HG02798 (cell line): ENCODE results near the gene FGFR4.

Source experiments
- ATAC-seq: cut with Tn5 transposase; IDR thresholded peaks from one replicate; pipeline ENCODE4 v1.9.1; 2021; ENCODE audit warnings: mild to moderate bottlenecking; ENCODE audit not compliant: unreplicated experiment, poor library complexity

The FGFR4 gene

GRCh38 chr5:177098470-177099141, 11.9 kb downstream of the FGFR4 start:
- ATAC-seq = no peak

- ATAC-seq = no peak
Measured at GRCh38 chr5:177099422-177100093, 12.8 kb downstream of the FGFR4 start.

DNA sequence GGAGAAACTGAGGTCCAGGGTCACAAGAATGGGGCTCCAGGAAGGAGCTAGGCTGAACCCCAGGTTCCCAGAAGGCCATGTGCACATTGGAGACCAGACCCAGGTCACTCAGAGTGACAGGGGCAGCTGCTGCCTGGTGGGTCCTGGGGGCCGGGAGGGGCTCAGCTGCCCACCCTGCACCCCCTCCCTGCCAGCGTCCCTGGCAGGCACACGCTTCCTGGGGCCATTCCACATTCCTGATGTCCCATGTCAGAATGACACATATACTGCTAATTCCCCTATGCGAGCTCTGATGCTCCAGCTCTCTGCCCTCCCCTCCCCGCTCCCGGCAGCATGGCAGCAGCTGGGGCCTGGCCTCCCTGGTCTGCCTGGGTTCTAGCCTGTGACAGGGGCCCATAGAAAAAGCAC, 14.0 kb downstream of the FGFR4 start:
- ATAC-seq = no peak

- no peak for ATAC-seq
Measured at GRCh38 chr5:177103523-177104253, 17.0 kb downstream of the FGFR4 start.

DNA sequence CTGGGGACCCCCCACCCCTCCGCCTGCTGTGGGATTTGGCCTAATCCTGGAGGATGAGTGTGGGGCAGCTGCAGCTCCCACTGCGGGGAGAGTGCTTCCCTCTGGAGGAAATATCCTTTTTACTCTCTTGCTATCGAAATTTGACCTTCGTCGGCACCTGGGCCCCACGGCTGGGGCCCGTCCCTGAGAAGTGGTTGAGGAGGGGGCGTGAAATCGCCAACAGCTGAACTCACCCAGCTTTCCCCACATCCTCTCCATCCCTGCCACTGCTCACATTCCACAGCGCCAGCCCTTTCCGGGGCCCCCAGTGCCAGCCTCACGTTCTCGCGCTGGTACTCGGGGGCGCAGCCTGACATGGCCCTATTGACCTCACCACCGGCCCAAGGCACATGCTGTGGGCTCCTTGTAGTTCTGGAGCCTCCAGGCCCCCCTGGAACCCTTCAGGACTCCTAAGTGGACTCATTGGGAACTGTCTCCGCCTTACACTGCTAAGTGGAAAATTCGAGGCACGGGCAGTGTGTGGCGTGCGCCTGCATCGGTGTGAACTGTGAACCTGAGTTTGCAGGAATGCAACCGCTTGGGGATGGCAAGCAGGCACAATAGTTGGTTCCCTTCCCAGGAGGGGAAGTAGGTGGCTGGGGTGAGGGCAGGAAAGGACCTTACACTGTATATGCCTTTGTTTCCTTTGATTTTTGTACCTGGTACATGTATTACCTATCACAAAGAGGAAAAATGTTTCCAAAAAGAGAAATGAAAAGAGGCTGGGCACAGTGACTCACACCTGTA, 19.2 kb downstream of the FGFR4 start:
- ATAC-seq = no peak

DNA sequence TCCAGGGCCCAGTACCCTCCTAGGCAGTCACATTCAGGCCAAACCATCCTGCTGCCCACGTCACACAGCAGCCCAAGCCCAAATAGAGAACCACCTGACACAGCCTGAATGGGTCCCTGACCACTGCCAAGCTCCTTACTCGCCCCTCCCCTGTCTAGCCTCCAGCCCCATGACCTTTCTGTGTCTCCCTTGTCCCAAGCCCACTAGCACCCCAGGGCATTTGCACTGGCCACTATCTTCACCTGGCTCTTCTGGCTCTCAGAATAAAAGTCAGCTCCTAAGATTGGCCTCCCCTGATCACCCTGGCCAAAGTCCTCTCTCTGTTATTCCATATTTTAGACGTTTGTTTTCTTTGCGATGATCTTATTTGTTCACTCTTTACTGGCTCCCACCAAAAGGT, 20.4 kb downstream of the FGFR4 start:
- ATAC-seq = no peak

DNA sequence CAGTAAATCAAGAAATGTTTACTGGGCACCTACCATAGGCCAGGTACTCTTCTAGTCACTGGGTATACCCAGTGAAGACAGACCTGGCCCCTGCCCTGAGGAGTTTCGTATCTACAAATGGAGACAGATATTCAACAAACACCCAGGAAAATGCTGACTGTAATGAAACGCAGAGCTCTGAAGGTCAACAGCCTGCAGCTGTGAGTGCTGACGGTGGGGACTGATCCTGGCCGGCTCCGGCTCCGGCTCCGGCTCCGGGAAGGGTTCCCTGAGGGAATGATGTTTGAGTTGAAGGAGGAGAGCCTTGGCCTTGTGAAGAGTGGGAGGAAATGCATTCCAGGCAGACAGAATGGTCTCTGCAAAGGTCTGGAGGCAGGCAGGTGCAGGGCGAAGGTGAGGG, 23.1 kb downstream of the FGFR4 start:
- no peak for ATAC-seq

- no peak for ATAC-seq
Measured at GRCh38 chr5:177111720-177112394, 25.1 kb downstream of the FGFR4 start.

- no peak for ATAC-seq
Measured at GRCh38 chr5:177112589-177113220, 26.0 kb downstream of the FGFR4 start.

GRCh38 chr5:177113566-177114424, 27.1 kb downstream of the FGFR4 start:
- ATAC-seq = peak; percentile 58

DNA sequence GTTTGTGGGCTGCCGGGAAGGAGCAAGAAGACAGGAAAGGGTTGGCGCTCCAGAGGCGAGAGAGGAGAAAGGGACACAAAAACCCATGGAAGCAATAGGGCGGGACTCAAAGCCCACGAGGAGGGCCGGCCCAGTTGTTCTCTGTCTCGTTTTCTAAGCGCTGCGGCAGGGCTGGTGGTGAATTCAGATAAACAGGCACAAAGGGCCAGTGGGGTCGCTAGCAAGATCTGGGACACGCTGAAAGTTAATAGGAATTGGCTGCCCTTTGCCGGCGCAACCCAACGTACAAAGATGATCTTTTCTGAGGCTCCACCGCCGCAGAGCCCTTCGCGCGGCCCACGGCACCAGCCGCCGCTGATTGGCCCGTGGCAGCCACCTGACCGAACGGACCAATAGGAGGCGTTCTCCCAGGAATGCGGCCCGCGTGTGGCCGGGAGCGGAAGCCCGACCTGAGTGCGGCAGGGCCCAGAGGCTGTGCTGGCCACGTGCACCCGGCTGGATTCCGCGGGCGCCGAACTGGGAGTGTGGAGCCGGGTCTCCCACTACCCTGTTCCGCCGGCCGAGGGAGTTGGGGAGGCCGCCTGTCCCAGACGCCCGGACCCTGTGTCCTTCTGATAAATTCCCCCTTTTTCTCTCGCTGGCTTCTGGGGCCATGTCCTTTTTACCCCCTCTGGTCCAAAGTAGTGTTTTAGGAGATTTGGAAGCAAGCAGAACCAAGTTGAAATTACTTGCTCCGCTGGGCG, 30.1 kb downstream of the FGFR4 start:
- ATAC-seq = peak; percentile 74

DNA sequence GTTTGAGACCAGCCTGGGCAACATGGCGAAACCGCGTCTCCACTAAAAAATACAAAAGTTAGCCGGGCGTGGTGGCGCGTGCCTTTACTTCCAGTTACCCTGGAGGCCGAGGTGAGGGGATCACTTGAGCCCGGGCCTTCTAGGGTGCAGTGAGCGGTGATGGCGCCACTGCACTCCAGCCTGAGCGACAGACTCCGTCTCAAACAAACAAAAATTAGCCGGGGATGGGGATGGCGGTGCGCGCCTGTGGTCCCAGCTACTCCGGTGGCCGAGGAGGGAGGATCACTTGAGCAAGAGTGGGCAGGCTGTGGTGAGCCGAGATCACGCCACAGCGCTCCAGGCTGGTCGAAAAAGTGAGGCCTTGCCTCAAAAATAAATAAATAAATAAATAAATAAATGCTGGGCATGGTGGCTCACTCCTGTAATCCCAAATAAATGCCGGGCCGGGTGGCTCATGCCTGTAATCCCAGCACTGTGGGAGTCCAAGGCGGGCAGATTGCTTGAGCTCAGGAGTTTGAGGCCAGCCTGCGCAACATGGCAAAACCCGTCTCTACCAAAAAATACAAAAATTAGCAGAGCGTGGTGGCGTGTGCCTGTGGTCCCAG, 30.8 kb downstream of the FGFR4 start:
- no peak for ATAC-seq

DNA sequence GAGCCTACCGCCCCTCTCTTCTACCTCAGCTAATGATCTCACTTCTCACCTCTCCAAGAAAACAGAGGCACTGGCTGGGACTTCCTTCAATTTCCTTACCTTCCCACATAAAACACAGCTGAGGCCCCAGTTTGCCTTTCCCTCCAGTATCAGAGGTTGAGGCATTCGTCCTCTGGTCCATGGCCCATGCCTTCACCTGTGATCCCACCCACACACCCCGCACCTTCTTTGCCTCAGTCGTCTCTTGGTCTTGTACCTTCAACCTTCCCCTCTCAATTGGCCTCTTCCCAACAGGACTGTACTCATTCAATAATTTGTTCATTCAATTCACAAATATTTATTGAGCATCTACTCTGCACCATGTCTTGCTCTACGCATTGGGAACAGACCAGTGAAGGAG, 35.9 kb downstream of the FGFR4 start:
- no peak for ATAC-seq

DNA sequence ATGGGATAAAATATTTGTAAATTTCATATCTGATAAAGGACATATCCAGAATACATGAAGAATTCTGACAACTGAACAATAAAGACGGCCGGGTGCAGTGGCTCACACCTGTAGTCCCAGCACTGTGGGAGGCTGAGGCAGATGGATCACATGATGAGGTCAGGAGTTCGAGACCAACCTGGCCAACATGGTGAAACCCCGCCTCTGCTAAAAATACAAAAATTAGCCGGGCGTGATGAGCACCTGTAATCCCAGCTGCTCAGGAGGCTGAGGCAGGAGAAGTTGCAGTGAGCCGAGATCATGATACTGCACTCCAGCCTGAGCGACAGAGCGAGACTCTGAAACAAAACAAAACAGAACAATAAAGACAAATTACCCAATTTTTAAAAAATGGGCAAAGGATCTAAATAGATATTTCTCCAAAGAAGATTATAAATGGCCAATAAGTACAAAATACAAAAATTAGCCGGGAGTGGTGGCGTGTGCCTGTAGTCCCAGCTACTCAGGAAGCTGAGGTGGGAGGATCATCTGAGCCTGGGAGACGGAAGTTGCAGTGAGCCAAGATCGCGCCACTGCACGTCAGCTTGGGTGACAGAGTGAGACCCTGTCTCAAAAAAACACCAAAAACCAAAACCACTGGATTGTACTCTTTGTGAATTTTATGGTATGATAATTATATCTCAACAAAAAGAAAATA, 37.2 kb downstream of the FGFR4 start:
- no peak for ATAC-seq

DNA sequence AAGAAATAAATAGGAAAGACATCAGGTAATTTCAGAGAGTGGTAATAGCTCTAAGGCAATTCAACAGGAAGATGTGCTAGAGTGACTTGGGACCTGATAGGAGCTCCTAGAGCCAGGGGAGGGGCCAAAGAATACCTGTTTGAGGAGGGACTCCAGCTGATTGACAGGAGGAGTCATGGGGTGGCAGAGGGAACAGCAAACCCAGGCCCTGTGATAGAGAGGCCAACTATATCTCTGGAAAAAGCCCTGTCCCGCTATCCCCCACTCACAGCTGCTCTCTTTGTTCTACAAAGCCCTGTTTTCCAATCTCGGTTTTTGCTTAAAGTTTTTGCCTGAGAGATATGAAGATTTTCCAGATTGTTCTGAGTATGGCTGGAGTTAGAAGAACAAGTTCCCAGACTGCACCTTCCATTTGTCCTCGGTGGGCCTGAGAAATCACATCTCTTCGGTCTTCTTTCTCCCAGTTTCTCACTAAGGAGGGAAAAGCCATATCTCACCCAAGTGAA, 37.8 kb downstream of the FGFR4 start:
- no peak for ATAC-seq

- no peak for ATAC-seq
Measured at GRCh38 chr5:177126771-177127170, 40.1 kb downstream of the FGFR4 start.

DNA sequence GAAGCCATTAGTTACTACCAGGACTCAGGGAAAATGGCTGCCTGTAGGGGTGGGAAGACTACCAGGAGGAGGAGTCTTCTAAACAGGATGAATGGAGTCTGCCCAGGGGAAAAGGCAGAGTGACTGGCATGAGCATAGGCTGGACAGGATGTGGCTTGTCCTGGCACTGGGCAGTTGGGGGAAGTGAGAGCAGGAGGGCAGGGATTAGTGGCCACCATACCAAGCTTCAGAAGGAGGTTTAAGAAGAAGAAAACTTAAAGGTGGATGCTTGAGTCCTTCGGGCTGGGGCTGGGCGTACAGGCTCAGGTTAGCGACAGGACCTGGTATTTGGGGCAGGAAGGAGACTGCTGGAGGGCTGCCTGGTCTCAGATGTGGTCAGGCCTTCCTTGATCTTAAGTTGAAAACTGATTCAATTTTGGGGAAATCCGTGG, 41.9 kb downstream of the FGFR4 start:
- no peak for ATAC-seq
